Stimulated activated CD4-positive, alpha-beta T cell treated with anti-CD3 and anti-CD28 coated beads, Interleukin-1b, Interleukin-23, amount 100 ng/mL, for 24 hours (primary cell): ENCODE data around the gene DPH6.
"Not testable (repeated sequence)": the region's sequence is repeated elsewhere in the genome, so short reads cannot be mapped to it uniquely, and the experiment has no call there.

Experiments used
- DNase-seq, 4 experiments: peaks; one replicate each; pipeline ENCODE4 v3.0.0-alpha.2; 2020; ENCODE audit warnings: low read depth in 4 of 4, low spot score in 1 of 4

The DPH6 gene

GRCh38 chr15:35349916-35350315, 196.0 kb downstream of the DPH6 start:
- DNase-seq: no peak

- DNase-seq: no peak
These were observed 215.0 kb downstream of the DPH6 start for GRCh38 chr15:35330916-35331315.

GRCh38 chr15:35330048-35330695, 215.8 kb downstream of the DPH6 start:
- DNase-seq: no peak

GRCh38 chr15:35329521-35329961, 216.4 kb downstream of the DPH6 start:
- no peak for DNase-seq

- DNase-seq: not testable (repeated sequence)
These were observed 217.1 kb downstream of the DPH6 start for GRCh38 chr15:35328836-35329235.

- DNase-seq: no peak
These were observed 218.2 kb downstream of the DPH6 start for GRCh38 chr15:35327789-35328188.

GRCh38 chr15:35325374-35325941, 220.5 kb downstream of the DPH6 start:
- no peak for DNase-seq

GRCh38 chr15:35323141-35323540, 222.8 kb downstream of the DPH6 start:
- no peak for DNase-seq

GRCh38 chr15:35321926-35322325, 224.0 kb downstream of the DPH6 start:
- no peak for DNase-seq

GRCh38 chr15:35320911-35321310, 225.1 kb downstream of the DPH6 start:
- no peak for DNase-seq
